COLO829 (cell line): ENCODE measurements around the gene FYCO1.

Source experiments
- DNase-seq: peaks from one replicate; pipeline ENCODE4 v3.0.0; 2012; ENCODE audit warnings: low spot score

FYCO1 gene

GRCh38 chr3:45964139-45964538 is 31.5 kb downstream of the FYCO1 start:
- no peak for DNase-seq

DNA sequence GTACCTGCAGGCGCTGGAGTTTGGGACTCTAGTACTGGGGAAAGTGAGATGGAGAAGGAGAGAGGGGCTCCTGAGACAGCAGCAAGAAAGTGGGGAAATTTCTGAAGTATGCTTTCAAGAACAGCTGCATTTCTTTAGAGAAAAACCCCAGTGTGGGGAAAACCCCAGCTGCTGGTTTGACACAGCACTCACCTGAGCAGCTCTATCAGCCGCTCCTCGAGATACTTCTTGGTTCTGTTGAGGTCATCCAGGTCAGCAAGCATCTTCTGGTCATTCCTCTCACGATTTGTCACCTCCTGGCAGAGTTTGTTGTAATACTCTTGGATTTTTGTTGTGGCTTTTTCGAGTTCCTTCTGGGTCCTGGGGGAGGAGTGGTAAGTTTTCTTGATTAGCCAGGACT is 33.6 kb downstream of the FYCO1 start:
- DNase-seq: no peak

GRCh38 chr3:45960289-45960688 is 35.3 kb downstream of the FYCO1 start:
- no peak for DNase-seq

DNA sequence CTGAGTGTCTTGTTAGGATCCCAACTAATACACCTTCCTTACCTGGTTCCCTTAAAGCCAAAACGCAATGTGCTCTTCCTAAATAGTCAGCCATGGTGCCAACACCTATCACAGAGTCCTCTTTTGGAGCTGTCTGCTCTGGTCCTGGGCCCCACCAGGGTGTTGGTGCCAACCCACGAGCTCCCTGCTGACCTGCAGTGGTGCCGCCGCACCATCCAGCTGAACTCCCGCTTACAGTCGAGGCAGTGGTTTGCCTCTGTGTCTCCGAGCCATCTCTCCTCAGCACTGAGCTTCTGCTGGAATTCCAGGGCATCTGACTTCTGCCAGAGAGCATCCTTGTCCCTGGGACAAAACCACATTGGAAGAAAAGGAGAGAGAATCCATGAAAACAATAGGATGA is 36.4 kb downstream of the FYCO1 start:
- no peak for DNase-seq

DNA sequence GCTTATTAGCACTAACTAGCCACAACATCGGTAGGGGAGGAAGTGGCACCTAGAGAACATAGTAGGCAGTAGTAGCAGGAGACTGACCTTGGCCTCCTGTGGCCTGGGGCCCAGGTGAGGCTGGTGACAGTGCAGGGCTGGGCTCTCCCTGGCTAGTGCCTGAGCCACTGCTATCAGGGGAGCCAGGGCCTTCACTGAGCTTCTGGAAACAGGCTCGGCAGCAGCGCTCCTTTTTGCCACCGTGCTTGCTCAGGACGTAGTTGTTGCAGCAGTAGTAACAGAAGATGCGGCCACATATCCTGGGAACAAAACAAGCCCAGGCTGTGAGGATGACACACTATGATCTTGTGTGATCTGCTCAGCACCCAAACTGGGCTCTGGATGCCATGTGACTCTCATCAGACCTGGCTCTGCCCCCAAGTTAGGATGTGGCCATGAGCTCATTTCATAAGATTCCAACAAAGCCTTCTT is 37.3 kb downstream of the FYCO1 start:
- peak; percentile 48 for DNase-seq

- no peak for DNase-seq
Measured at GRCh38 chr3:45957586-45957985, 38.0 kb downstream of the FYCO1 start.

DNA sequence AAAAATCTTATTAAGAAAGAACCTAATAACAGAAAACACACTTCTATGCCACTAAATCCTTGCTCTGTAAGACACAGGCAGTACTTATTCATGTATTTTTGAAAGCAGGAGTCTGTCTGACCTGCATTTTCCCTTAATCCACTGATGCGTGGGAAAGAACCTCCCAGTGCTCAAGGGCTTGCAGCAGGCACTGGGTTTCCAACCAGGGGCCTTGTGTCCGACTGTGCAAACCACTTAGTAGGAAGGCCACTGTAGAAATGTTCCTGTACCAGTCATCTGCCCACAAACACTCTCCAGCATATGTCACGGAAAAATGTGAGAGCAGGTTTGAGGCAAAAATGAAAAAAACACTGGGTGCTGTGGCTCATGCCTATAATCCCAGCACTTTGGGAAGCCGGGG is 39.9 kb downstream of the FYCO1 start:
- DNase-seq: no peak

DNA sequence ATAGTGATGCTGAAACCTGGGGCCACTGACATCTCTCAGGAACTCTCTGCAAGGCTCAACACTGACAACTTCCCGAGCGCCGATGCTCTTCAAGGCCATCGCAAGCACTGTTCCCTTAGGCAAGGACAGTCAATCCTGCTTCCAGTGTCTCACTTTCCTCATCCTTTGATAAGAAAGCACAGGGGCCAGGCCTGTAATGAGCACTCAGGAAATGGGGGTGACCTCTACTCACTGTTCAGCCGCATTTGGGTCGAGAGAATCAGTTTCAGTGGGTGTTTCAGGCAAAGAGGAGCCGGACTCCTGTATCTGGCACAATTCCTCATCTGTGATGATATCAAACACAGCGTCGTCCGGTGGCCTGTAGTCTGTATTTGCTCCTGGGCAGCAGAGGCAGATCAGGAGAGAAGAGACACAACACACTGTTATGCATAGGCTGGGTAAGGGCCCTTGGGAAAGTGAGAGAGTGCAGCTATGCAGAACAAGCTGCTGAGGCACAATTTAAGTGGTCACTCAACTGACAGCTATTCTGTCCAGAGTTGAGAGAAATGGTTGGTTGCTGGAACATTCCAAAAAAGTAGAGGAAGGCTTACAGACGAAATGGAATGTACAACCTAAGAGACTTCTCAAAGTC is 40.5 kb downstream of the FYCO1 start:
- DNase-seq: no peak

DNA sequence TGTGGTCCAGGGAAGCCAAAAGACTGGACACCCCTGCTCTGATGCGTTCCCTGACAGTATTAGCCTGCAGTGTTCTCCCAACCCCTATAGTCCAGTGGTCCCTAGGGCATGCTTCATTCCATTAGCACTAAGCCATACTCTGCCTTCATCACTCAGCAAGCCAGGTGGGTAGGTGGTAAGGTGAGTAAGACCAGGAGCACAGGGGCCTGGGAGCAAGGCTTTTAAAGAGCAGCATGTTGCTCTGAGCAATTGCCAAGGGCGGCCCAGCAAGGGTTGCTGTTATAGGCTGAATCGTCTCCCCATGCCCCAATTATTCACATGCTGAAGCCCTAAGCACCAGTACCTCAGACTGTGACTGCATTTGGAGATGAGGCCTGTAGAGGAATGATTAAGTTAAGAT is 41.3 kb downstream of the FYCO1 start:
- no peak for DNase-seq

- DNase-seq: no peak
Measured at GRCh38 chr3:45953536-45953935, 42.1 kb downstream of the FYCO1 start.

DNA sequence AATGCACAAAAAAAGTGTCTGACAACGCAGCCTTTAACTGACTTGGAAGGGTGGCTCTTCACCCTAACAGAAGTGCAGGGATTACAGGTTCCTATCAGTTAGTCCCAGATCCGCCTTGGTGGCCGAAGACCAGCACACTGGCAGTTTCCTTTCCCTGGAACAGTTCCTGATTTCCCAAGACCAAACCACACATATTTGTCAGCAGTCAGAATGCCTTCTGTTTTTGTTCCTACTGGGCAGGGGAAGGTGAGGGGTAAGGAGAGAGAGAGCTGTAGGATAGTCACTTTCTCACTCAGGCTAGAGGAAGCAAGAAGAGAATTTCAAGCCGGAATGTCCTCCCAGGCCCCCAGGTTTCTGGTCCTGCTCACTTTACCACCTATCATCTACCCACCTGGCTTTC is 43.2 kb downstream of the FYCO1 start:
- no peak for DNase-seq

- DNase-seq: no peak
Measured at GRCh38 chr3:45951946-45952345, 43.7 kb downstream of the FYCO1 start.

GRCh38 chr3:45950686-45951600 is 44.7 kb downstream of the FYCO1 start:
- no peak for DNase-seq

DNA sequence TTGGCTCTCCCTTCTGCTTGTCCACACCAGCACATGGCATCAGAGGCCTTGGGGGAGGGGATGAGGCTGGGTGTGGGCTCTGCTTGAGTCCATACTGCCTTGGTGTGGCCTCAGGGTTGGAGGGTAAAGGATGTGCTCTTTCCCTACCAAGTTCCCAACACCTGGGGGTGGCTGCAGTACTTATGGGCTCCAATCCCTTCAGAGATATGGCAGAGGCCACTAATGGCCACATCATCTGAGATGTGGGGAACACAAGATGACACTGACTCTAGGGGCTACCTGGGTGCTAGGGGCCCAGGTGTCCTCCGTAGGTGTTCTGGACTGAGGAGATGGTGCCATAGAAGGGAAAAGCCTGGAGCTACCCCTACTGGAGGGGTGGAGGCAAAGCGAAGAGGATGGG is 45.5 kb downstream of the FYCO1 start:
- DNase-seq: no peak

DNA sequence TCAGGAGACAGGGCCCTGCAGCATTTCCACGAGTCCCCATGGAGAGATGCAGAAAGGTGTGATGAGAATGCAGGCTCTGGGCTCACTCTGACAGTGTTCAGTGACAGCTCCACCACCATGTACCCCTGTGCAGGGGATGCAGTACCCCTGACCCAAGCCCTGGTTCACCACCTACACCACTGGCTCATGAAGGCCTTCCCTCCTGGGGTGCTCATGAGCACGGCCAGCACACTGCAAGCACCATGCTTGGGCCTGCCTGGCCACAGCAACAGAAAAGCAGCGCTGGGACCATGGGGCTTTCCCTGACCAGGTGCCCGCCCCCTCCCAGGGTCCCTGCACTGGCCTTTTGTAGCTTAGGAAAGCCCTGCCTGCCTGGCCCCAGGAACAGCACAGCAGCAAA is 46.2 kb downstream of the FYCO1 start:
- no peak for DNase-seq

- DNase-seq: no peak
Measured at GRCh38 chr3:45948881-45949280, 46.7 kb downstream of the FYCO1 start.

DNA sequence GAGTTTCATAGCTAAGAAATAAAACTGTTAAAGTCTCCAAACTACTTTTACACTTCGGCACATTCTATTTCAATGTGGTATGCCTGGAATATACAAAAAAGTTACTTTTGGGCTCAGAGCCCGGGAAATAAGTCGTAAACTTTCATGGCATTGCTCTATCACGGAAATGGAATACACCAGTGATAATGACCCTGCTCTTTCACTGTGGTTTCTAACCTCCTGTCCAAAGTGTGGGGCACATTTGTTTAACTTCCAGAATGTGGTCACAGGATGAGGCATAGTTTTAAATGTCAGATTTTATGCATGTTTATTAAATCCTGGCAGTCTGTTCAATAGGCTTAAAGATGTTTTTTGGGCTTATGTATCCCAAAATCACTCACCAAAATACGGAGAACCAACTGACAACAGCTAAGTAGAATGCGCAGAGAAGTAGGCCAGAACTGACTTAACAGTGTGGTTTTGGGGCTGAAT is 47.3 kb downstream of the FYCO1 start:
- no peak for DNase-seq

DNA sequence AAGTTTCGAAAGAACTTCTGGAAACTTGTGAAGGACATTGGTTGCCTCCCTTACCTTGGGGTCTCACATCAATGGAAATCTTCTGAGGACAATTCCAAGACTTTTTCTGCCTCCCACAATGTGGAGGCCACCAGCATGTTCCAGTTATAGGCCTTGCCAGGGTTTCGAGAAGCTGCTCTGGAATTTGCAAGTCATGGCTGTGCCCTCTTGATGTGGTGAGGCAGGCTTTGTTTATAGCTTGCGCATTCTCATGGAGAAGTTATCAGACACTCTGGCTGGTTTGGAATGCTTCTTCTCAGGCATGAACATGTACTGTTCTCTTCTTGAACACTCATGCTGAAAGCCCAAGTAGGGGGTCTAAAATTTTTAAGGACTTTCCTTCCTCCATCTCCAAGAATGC is 48.3 kb downstream of the FYCO1 start:
- DNase-seq: no peak

DNA sequence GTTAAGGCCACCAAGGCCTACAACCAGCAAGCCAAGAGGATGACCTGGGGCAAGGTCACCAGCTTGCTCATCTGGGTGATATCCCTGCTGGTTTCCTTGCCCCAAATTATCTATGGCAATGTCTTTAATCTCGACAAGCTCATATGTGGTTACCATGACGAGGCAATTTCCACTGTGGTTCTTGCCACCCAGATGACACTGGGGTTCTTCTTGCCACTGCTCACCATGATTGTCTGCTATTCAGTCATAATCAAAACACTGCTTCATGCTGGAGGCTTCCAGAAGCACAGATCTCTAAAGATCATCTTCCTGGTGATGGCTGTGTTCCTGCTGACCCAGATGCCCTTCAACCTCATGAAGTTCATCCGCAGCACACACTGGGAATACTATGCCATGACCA is 48.7 kb downstream of the FYCO1 start:
- DNase-seq: no peak

- DNase-seq: no peak
Measured at GRCh38 chr3:45946307-45946706, 49.3 kb downstream of the FYCO1 start.

- DNase-seq: no peak
Measured at GRCh38 chr3:45944830-45945620, 50.6 kb downstream of the FYCO1 start.

GRCh38 chr3:45943207-45943846 is 52.3 kb downstream of the FYCO1 start, which contains the start of gene CXCR6:
TSS of gene CXCR6 (plus strand) at chr3:45943464. CDS start at chr3:45946482, 3,018 bp downstream.
- no peak for DNase-seq
